CD4-positive, alpha-beta T cell (primary cell): Measurements from ENCODE around the gene WWC2. TPM values are rescaled to one million over a fixed set of nuclear protein-coding genes. Genes with fewer than 3 reads are reported as not detected.

Experiments used
- ATAC-seq: fragments of 200-7000 bp; cut with Tn5 transposase; one replicate; pipeline ENCODE4 v1.10.0; 2022; ENCODE audit warnings: mild to moderate bottlenecking; ENCODE audit not compliant: poor library complexity
- CTCF ChIA-PET: fragments of 350-600 bp; sonication (Branson Sonifier 250); formaldehyde crosslinking; loops from one replicate; lab custom pipeline; 2021; ENCODE audit warnings: antibody characterized with exemption, inconsistent platforms; lab: Charles Lee
- POLR2A ChIA-PET: fragments of 350-600 bp; sonication (Branson Sonifier 250); formaldehyde crosslinking; loops from one replicate; lab custom pipeline; 2021; ENCODE audit warnings: antibody characterized with exemption, inconsistent platforms; lab: Charles Lee
- DNase-seq, 14 experiments: peaks; one replicate each; pipeline ENCODE4 v3.0.0-alpha.2; 2013 to 2020; ENCODE audit warnings: mixed read lengths in 2 of 14
- H3K27ac ChIP-seq, 2 donors: one replicate each; pipeline versions ENCODE4 v1.5.1 to v1.7.0; 2013; ENCODE audit warnings: low read length in 2 of 2, low read depth in 1 of 2, mild to moderate bottlenecking in 1 of 2
- H3K27me3 ChIP-seq, 2 experiments: 1 replicate in 1 of 2; 2 replicates in 1 of 2; pipeline versions ENCODE4 v1.6.1 to v1.7.0; 2013; ENCODE audit warnings: low read length in 2 of 2, control low read depth in 1 of 2, mild to moderate bottlenecking in 1 of 2, moderate library complexity in 1 of 2; ENCODE audit not compliant: insufficient read depth in 2 of 2, control insufficient read depth in 1 of 2
- H3K36me3 ChIP-seq: one replicate; pipeline ENCODE4 v1.6.1; 2013; ENCODE audit warnings: low read length, control low read depth; ENCODE audit not compliant: insufficient read depth
- H3K4me1 ChIP-seq: one replicate; pipeline ENCODE4 v1.6.1; 2013; ENCODE audit warnings: low read length, control low read depth; ENCODE audit not compliant: insufficient read depth
- H3K4me3 ChIP-seq: one replicate; pipeline ENCODE4 v1.5.1; 2013; ENCODE audit warnings: mild to moderate bottlenecking, low read length, moderate library complexity
- H3K9me3 ChIP-seq, 2 experiments: 1 replicate in 1 of 2; 2 replicates in 1 of 2; pipeline versions ENCODE4 v1.6.1 to v1.7.0; 2013; ENCODE audit warnings: low read length in 2 of 2, mild to moderate bottlenecking in 2 of 2, control low read depth in 1 of 2, moderate library complexity in 1 of 2; ENCODE audit not compliant: control insufficient read depth in 1 of 2, insufficient read depth in 1 of 2
- H3K27ac Mint-ChIP-seq: one replicate; pipeline ENCODE4 v1.8.0; 2020; ENCODE audit warnings: mixed read lengths
- H3K27me3 Mint-ChIP-seq: one replicate; pipeline ENCODE4 v1.8.0; 2021; ENCODE audit warnings: mixed read lengths
- H3K36me3 Mint-ChIP-seq: one replicate; pipeline ENCODE4 v1.8.0; 2021; ENCODE audit warnings: low read depth, mixed read lengths
- H3K4me1 Mint-ChIP-seq: one replicate; pipeline ENCODE4 v1.8.0; 2021; ENCODE audit warnings: low read depth, mixed read lengths
- H3K4me3 Mint-ChIP-seq: one replicate; pipeline ENCODE4 v1.8.0; 2020; ENCODE audit warnings: mild to moderate bottlenecking, mixed read lengths
- H3K9me3 Mint-ChIP-seq: one replicate; pipeline ENCODE4 v1.8.0; 2020; ENCODE audit warnings: mixed read lengths
- intact Hi-C, 2 experiments: fragments of 100-400 bp; cut with DNase I in 1 of 2; cut with micrococcal nuclease in 1 of 2; formaldehyde crosslinking; loops; one replicate each; pipeline versions ENCODE4 v1.15.1 to v1.9.0; 2023 to 2025; cut with DNase I, micrococcal nuclease
- total RNA-seq, 174 experiments: library from RNA in 2 of 174; stranded (reverse) in 2 of 174; gene quantifications; one replicate each; pipeline ENCODE4 v1.2.3 and lab custom pipeline; 2021 to 2026
- TF ChIP-seq, protein P1 (sequence below): fragments of 200-600 bp; IDR thresholded peaks from one replicate; pipeline ENCODE4 v1.8.0; 2022; ENCODE audit warnings: antibody characterized with exemption, mild to moderate bottlenecking

WWC2 gene
- total RNA-seq, 2 experiments from 2014 or later = 4.1 to 4.9 TPM

DNA sequence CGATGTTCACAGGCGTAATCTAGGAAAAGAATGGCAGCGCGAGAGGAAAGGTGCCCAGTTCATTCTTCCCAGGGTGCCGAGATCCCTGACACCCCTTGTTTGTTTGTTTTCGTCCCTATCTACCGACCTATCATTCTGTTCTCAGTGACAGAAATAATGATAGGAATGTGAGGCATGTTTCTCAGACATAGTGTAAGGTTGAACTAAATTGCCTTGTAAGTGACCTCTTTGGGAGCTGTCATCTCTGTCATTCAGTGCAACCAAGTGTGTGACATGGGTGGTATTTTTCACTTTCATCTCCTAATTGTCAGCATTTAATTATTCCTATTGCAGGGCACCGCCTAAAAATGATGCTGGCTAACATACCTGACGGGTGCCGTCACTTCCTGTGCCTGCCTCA is 196.7 kb downstream of the WWC2 start:
- no peaks in the 10 kb centered on the region for H3K4me1 Mint-ChIP-seq
- Histone ChIP-seq H3K27me3 (no peaks in the 10 kb centered on the region), H3K4me1 (no peaks in the 10 kb centered on the region), H3K4me3 (no peak overlapping the region), H3K36me3 (no peaks in the 10 kb centered on the region), H3K27ac (no peak overlapping the region), H3K9me3 (no peaks in the 10 kb centered on the region)
- no peaks in the 10 kb centered on the region for H3K9me3 Mint-ChIP-seq
- POLR2A ChIA-PET = no interaction called here
- H3K27me3 Mint-ChIP-seq = peaks cover 5% of the 10 kb centered on the region
- intact Hi-C loops = no loop called here
- CTCF ChIA-PET = no interaction called here
- H3K27ac Mint-ChIP-seq = no peak overlapping the region
- no peaks in the 10 kb centered on the region for H3K36me3 Mint-ChIP-seq
- TF ChIP-seq, protein P1, sequence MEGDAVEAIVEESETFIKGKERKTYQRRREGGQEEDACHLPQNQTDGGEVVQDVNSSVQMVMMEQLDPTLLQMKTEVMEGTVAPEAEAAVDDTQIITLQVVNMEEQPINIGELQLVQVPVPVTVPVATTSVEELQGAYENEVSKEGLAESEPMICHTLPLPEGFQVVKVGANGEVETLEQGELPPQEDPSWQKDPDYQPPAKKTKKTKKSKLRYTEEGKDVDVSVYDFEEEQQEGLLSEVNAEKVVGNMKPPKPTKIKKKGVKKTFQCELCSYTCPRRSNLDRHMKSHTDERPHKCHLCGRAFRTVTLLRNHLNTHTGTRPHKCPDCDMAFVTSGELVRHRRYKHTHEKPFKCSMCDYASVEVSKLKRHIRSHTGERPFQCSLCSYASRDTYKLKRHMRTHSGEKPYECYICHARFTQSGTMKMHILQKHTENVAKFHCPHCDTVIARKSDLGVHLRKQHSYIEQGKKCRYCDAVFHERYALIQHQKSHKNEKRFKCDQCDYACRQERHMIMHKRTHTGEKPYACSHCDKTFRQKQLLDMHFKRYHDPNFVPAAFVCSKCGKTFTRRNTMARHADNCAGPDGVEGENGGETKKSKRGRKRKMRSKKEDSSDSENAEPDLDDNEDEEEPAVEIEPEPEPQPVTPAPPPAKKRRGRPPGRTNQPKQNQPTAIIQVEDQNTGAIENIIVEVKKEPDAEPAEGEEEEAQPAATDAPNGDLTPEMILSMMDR = no peak
- DNase-seq = no peak
- no peak for ATAC-seq
- no peak overlapping the region for H3K4me3 Mint-ChIP-seq

DNA sequence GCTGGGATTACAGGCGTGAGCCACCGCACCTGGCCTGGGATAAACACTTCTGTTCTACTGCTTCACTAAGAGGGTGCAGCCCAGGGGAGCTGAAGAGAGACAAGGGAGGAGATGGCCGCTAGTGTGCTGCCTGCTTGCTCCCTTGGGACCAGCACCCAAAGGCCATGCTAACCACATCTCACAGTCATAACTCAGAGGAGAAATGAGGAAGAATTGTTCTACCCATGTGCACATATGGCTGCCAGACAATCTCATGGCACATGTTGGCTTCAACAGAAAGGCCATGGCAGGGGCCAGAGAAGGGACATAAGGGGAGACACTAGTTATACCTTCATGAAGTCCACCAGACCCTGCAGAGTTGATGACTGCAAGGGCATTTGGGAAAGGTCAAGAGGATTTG is 198.6 kb downstream of the WWC2 start:
- intact Hi-C loops = no loop called here
- TF ChIP-seq, protein P1 = no peak
- no peaks in the 10 kb centered on the region for H3K9me3 Mint-ChIP-seq
- ChIA-PET POLR2A (no interaction called here), CTCF (no interaction called here)
- no peak overlapping the region for H3K4me3 Mint-ChIP-seq
- no peaks in the 10 kb centered on the region for H3K9me3 ChIP-seq
- DNase-seq (no peak), ATAC-seq (no peak)
- H3K4me1 Mint-ChIP-seq = no peaks in the 10 kb centered on the region
- H3K36me3 Mint-ChIP-seq = no peaks in the 10 kb centered on the region
- no peak overlapping the region for H3K27ac ChIP-seq
- no peaks in the 10 kb centered on the region for H3K4me1 ChIP-seq
- no peaks in the 10 kb centered on the region for H3K27me3 ChIP-seq
- no peak overlapping the region for H3K27ac Mint-ChIP-seq
- H3K36me3 ChIP-seq = no peaks in the 10 kb centered on the region
- peaks cover 5% of the 10 kb centered on the region for H3K27me3 Mint-ChIP-seq
- no peak overlapping the region for H3K4me3 ChIP-seq

DNA sequence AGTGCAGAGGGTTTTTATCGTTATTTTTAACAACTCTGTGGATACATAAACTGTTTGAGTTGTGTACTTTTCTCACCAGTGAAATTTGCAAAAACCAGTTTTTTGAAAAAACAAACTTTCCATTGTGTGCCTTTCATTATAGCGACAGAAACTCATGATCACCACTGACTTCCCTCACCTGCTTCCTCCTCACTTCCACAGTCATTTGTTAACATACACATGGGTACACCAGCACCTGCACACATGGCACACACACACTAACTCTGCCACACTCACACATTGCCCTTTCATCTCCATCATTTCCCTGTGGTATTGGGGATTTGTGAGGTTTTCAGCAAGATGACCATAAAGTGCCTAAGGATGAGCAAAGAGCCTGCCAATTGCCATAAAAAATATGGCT is 200.4 kb downstream of the WWC2 start:
- CTCF ChIA-PET = no interaction called here
- DNase-seq = no peak

More for the DNA sequence above, 200.4 kb downstream of the WWC2 start:
- no peaks in the 10 kb centered on the region for H3K9me3 ChIP-seq
- H3K4me3 ChIP-seq = no peak overlapping the region
- no peak overlapping the region for H3K27ac ChIP-seq
- no peaks in the 10 kb centered on the region for H3K9me3 Mint-ChIP-seq
- peaks cover 5% of the 10 kb centered on the region for H3K27me3 Mint-ChIP-seq
- H3K36me3 ChIP-seq = no peaks in the 10 kb centered on the region
- no peaks in the 10 kb centered on the region for H3K4me1 Mint-ChIP-seq
- H3K4me1 ChIP-seq = no peaks in the 10 kb centered on the region
- no peak for ATAC-seq
- POLR2A ChIA-PET = no interaction called here
- no peak overlapping the region for H3K27ac Mint-ChIP-seq
- no peak overlapping the region for H3K4me3 Mint-ChIP-seq
- TF ChIP-seq, protein P1 = no peak
- H3K36me3 Mint-ChIP-seq = no peaks in the 10 kb centered on the region
- H3K27me3 ChIP-seq = no peaks in the 10 kb centered on the region
- intact Hi-C loops = no loop called here
